NCI-H1092 (cell line): ENCODE measurements around the gene MMS22L.

Experiments
- DNase-seq: peaks from one replicate; lab custom pipeline; 2025; lab: John Stamatoyannopoulos, UW

Gene MMS22L

GRCh38 chr6:97145691-97146090 lies 137.3 kb downstream of the MMS22L start:
- DNase-seq = no peak

- DNase-seq = no peak
Measured at GRCh38 chr6:97141756-97142155, 141.3 kb downstream of the MMS22L start.

DNA sequence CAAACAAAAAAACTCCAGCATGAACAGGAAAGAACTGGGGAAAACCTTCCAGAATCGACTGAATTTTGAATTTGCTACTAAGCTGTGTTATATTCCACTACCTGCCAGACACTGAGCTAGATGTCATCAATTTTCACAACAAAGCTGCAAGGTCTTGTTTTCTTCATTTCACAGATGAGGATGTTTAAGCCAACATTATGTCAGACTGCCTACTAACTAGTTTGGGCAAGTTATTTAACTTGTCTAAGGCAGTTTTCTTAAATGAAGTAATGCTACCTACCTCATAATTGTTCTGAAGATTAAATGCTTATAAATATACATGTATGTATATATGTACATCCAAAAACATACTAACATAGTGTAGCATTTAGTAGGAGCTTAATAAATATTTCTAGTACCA lies 144.4 kb downstream of the MMS22L start:
- DNase-seq = no peak

GRCh38 chr6:97136626-97137358 lies 146.2 kb downstream of the MMS22L start:
- DNase-seq = no peak

DNA sequence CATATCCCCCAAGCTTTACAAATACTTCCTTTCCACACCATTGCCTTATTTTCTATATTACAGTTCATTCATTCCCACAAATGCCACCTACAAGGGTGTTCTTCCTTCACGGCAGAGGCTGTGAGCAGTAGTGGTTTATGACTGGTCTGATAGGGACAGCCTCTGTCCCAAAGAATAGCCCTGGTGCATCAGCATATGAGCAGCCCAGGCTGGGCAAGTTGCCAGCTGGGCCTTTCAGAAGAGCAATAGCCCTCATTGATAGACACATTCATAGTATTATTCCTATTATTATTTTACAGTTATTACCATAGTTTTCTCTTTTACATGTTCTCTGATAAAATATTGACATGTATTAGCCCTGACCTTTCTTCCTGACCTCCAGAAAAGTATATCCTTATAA lies 149.9 kb downstream of the MMS22L start:
- DNase-seq = peak; percentile 0

- no peak for DNase-seq
Measured at GRCh38 chr6:97129106-97129505, 153.9 kb downstream of the MMS22L start.

DNA sequence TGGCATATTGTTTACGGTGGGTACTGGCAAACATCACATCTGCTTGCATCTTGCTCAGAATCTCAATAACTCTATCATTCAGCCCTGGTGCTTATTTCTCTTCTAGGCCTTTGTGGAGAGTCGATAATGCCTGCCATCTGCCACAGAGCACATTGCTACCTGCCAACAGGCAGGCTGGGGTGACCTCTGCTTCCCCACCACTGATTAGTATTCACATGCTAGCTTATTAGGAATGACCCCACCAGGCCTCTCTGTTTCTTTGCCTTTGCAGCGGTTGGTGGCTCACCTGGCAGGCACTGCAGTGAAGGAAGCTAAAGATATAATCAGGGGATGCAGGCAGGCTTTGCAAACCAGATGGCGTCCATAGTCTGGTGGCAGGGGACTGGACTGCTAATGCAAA lies 154.5 kb downstream of the MMS22L start:
- no peak for DNase-seq

DNA sequence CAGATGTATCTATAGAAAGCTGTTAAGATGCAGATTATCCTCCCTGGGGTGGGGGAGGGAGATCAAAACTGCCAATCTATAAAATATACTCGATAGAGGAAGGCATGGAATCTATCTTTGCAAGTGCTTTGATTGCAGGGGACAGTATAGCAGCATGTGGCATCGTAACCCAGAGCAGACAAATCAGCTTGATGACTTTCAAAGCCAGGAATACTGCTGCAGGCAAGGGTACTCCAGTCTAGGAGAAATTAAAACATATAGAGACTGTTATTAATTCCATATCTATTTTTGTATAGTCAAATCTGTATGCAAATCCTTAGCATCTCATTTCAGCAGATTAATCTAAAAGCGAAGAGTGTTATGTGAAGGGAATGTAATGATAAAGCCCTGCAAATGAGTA lies 159.4 kb downstream of the MMS22L start:
- DNase-seq = no peak

DNA sequence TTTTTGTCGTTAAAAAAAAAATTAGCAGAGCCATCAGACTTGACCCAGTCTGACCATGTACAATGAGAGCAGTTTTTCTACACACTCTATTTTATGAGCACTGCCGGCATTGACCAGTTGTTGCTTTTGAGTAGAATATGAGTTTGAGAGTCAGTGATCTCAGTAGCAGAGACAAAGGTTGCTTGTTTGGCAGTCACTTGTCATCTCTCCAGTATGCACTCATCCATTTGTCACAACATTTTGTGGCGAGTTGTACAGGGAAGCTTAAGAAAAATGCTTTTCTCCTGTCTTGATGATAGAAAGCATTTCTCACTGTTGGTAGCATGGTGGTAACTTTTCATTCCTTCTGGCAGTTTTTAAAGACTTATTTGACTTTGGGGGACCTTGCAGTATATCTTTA lies 159.9 kb downstream of the MMS22L start:
- DNase-seq = no peak

GRCh38 chr6:97120511-97120910 lies 162.5 kb downstream of the MMS22L start:
- no peak for DNase-seq

- no peak for DNase-seq
Measured at GRCh38 chr6:97114645-97115044, 168.4 kb downstream of the MMS22L start.

- DNase-seq = no peak
Measured at GRCh38 chr6:97113170-97113569, 169.8 kb downstream of the MMS22L start.

- no peak for DNase-seq
Measured at GRCh38 chr6:97111243-97111642, 171.8 kb downstream of the MMS22L start.

DNA sequence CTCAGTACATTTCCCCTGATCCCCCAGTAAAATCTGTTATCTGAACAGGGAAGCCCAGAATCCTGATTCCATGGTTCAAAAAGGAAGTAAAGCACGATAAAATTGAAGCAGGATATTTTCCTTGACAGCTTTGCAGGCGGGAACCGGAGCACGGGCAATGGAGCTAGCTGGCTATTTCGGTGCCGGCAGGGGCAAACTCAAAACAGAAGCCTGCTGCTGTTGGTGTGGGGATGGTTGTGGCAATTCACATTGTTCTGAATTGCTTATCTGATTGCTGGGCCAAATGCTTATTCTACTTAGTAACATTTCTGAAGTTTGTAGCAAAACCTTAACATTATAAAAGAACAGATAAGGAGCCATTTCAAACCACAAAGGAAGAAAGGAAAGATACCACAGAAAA lies 172.4 kb downstream of the MMS22L start:
- no peak for DNase-seq

GRCh38 chr6:97110149-97110548 lies 172.9 kb downstream of the MMS22L start:
- DNase-seq = no peak

DNA sequence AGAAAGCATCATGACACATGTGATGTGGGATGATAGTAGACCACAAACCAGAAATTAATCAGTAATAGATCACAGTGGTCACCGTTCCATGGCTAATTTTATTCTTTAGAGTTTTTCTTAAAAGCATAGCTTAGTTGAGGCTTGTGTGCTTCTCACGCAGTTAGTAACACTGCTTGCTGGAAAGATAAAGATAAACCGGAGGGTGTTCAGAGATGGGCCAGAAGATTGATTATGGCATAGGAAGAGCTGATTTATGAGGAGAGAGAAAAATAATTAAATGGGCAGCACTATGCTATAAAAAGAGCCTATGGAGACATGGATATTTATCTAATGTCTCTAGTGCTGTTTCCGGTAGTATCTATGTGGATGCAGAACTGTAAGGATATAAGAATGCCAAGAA lies 173.6 kb downstream of the MMS22L start:
- no peak for DNase-seq

GRCh38 chr6:97102145-97102790 lies 180.7 kb downstream of the MMS22L start:
- no peak for DNase-seq

DNA sequence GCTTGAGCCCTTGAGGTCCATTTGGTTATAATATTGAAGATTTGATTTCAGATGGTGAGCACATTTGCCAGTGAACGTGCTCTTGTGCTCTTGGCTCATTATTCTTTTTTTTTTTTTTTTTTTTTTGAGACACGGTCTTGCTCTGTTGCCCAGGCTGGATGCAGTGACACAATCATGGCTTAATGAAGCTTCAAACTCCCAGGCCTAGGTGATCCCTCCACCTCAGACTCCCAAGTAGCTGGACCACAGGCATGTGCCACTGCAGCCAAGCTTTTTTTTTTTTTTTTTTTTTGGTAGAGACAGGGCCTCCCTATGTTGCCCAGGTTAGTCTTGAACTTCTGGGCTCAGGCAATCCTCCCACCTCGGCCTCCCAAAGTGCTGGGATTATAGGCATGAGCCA lies 182.3 kb downstream of the MMS22L start:
- no peak for DNase-seq

- DNase-seq = no peak
Measured at GRCh38 chr6:97097068-97098047, 185.7 kb downstream of the MMS22L start.

DNA sequence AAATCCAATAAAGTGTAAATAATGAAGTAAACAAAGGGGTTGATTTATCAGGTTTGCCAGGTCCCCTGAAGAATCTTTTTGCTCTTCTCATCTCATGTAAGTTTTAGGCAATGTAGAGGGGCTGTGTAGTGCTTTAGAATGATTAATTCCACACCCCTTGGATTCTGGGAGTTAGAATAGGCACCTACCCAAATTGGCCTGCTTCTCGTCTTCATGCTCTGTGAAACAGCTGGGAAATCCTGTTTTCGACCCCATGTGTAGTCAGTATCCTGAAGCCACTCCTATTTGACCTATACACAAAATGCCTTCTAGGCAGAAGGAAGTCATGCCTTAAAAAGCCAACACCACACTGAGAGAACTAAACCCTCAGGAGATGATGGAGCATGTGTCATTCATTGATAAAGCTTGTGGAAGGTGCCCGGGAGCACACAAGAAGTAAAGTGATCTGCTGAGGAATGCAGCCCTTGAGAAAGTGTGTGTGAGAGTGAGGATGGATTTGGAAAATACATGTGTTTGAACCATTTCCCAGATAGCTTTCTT lies 187.6 kb downstream of the MMS22L start:
- DNase-seq = no peak

DNA sequence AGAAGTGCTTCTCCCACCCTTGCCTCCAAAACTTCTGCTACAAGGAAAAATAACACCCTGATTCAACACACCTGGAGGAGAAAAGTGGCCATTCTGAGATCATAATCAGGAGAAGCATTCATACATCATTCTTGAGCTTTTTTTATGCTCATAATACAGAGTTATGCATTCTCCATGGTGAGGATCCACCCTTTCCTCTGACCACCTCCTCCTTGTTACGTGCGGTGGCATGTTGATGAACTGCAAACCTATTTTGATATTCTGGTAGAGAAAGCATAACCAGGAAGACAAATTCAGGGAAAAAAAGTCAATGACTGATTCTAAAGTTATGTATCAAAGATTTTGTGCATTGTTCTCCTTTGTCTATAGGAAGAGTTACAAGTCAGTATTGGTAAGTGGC lies 188.6 kb downstream of the MMS22L start:
- DNase-seq = no peak

DNA sequence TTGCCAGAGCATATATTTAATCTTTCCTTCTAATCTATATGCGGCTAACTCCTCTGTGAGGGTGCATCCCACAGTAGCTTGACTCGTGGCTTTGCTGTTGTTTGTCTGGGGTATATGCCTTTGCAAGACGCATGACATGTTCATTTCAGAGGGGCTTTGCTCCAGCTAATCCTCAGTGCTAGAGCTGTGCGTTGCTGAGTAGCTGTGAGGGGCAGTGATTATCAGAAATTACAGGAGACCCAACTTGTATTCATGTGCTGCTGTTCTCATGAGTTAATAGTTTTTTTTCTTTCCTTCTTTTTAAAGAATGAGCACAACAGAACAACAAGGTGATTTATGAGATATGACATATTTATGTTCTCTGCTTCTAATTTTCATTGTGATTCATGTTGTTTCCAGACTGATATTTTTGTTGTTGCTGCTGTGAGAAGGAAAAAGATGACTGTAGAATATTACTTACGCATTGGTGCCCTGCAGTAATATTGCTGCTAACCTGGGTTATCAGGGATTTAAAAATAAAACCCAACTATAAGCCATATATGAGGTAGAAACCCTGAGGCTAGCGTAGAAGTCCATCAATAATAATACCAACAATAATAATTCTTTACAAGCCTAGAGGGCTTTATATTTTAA lies 190.2 kb downstream of the MMS22L start:
- DNase-seq = no peak
